A549 (cell line): Measurements from ENCODE around the gene DARS2.

Source experiments
- BHLHE40 ChIP-seq: IDR thresholded peaks from 2 replicates; pipeline ENCODE4 v1.6.1; 2012; ENCODE audit warnings: low read depth, low read length, inconsistent platforms
- CBX8 ChIP-seq: fragments of 200-600 bp; sonication (generic); IDR thresholded peaks from 2 replicates; pipeline ENCODE4 v1.6.1; 2016
- CEBPB ChIP-seq, 2 experiments: fragments of >200 bp in 1 of 2; sonication (Bioruptor Twin) in 1 of 2; formaldehyde crosslinking in 1 of 2; IDR thresholded peaks; 2 replicates each; pipeline ENCODE4 v1.6.1; 2012 to 2016
- CHD2 ChIP-seq: fragments of 150-350 bp; IDR thresholded peaks from 2 replicates; pipeline ENCODE4 v1.6.1; 2014; ENCODE audit warnings: low read length; ENCODE audit not compliant: partially characterized antibody
- CHD4 ChIP-seq: fragments of 200-600 bp; sonication (generic); IDR thresholded peaks from 2 replicates; pipeline ENCODE4 v1.6.1; 2016; ENCODE audit warnings: antibody characterized with exemption, mild to moderate bottlenecking, borderline replicate concordance
- EP300 ChIP-seq, 2 experiments: fragments of >200 bp; sonication (Bioruptor Twin); formaldehyde crosslinking; IDR thresholded peaks; 2 replicates in 1 of 2; 3 replicates in 1 of 2; pipeline ENCODE4 v1.6.1; 2016 to 2017
- HMGXB4 ChIP-seq: fragments of 250-450 bp; sonication (Bioruptor Pico); IDR thresholded peaks from 2 replicates; pipeline ENCODE4 v1.5.0; 2021; ENCODE audit warnings: mild to moderate bottlenecking, moderate library complexity, borderline replicate concordance
- JUN ChIP-seq, 2 experiments: fragments of >200 bp; sonication (Bioruptor Twin); formaldehyde crosslinking; IDR thresholded peaks; 2 replicates in 1 of 2; 3 replicates in 1 of 2; pipeline ENCODE4 v1.6.1; 2016 to 2017
- TF ChIP-seq, protein P1 (sequence below): fragments of >200 bp; sonication (Bioruptor Twin); formaldehyde crosslinking; IDR thresholded peaks from 3 replicates; pipeline ENCODE4 v1.5.1; 2016
- TF ChIP-seq, protein P2 (sequence below): IDR thresholded peaks from 2 replicates; pipeline ENCODE4 v1.6.1; 2012

GRCh38 chr1:173856903-173857302 lies 32.4 kb downstream of the DARS2 start:
- TF ChIP-seq BHLHE40 (no peak), CHD2 (no peak), CHD4 (no peak), CEBPB (IDR thresholded peaks at IDR 0.05) (no peak), CBX8 (no peak), HMGXB4 (no peak), JUN (IDR thresholded peaks at IDR 0.05) (no peak), EP300 (IDR thresholded peaks at IDR 0.05) (no peak)
- TF ChIP-seq, protein P1, sequence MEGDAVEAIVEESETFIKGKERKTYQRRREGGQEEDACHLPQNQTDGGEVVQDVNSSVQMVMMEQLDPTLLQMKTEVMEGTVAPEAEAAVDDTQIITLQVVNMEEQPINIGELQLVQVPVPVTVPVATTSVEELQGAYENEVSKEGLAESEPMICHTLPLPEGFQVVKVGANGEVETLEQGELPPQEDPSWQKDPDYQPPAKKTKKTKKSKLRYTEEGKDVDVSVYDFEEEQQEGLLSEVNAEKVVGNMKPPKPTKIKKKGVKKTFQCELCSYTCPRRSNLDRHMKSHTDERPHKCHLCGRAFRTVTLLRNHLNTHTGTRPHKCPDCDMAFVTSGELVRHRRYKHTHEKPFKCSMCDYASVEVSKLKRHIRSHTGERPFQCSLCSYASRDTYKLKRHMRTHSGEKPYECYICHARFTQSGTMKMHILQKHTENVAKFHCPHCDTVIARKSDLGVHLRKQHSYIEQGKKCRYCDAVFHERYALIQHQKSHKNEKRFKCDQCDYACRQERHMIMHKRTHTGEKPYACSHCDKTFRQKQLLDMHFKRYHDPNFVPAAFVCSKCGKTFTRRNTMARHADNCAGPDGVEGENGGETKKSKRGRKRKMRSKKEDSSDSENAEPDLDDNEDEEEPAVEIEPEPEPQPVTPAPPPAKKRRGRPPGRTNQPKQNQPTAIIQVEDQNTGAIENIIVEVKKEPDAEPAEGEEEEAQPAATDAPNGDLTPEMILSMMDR: no peak
- TF ChIP-seq, protein P2, sequence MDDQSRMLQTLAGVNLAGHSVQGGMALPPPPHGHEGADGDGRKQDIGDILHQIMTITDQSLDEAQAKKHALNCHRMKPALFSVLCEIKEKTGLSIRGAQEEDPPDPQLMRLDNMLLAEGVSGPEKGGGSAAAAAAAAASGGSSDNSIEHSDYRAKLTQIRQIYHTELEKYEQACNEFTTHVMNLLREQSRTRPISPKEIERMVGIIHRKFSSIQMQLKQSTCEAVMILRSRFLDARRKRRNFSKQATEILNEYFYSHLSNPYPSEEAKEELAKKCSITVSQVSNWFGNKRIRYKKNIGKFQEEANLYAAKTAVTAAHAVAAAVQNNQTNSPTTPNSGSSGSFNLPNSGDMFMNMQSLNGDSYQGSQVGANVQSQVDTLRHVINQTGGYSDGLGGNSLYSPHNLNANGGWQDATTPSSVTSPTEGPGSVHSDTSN: no peak
